A549 (cell line): Measurements from ENCODE around the gene BIN1.

Experiments used
- CHD4 ChIP-seq: fragments of 200-600 bp; sonication (generic); IDR thresholded peaks from 2 replicates; pipeline ENCODE4 v1.6.1; 2016; ENCODE audit warnings: antibody characterized with exemption, mild to moderate bottlenecking, borderline replicate concordance
- CTCF ChIP-seq: fragments of >200 bp; sonication (Bioruptor Twin); formaldehyde crosslinking; IDR thresholded peaks from 3 replicates; pipeline ENCODE4 v1.5.1; 2016
- ELK1 ChIP-seq: fragments of 150-350 bp; IDR thresholded peaks from 2 replicates; pipeline ENCODE4 v1.6.1; 2014; ENCODE audit warnings: low read depth, mild to moderate bottlenecking, low read length
- EP300 ChIP-seq, 2 experiments: fragments of >200 bp; sonication (Bioruptor Twin); formaldehyde crosslinking; IDR thresholded peaks; 2 replicates in 1 of 2; 3 replicates in 1 of 2; pipeline ENCODE4 v1.6.1; 2016 to 2017
- HDAC2 ChIP-seq: fragments of 200-600 bp; sonication (generic); IDR thresholded peaks from 2 replicates; pipeline ENCODE4 v1.6.1; 2016
- RAD21 ChIP-seq, 2 experiments: fragments of >200 bp in 1 of 2; sonication (Bioruptor Twin) in 1 of 2; formaldehyde crosslinking in 1 of 2; IDR thresholded peaks in 1 of 2; conservative IDR thresholded peaks in 1 of 2; 2 replicates in 1 of 2; 3 replicates in 1 of 2; pipeline ENCODE4 v1.6.1; 2012 to 2018; ENCODE audit warnings: inconsistent platforms in 1 of 2
- TP53 ChIP-seq: fragments of 250-450 bp; sonication (Bioruptor Pico); IDR thresholded peaks from 2 replicates; pipeline ENCODE4 v1.5.0; 2021; ENCODE audit warnings: mild to moderate bottlenecking, moderate library complexity
- ZFP36 ChIP-seq: fragments of 450-650 bp; IDR thresholded peaks from 2 replicates; pipeline ENCODE4 v1.6.1; 2014; ENCODE audit warnings: borderline replicate concordance; ENCODE audit not compliant: partially characterized antibody

GRCh38 chr2:127054604-127054930, 52.4 kb downstream of the BIN1 start:
- TF ChIP-seq CTCF (no peak), EP300 (IDR thresholded peaks at IDR 0.05) (no peak), TP53 (CRISPR knock-in tag) (no peak), HDAC2 (no peak), CHD4 (no peak), RAD21 (conservative IDR thresholded peaks at IDR 0.05 in 1 of 2, IDR thresholded peaks at IDR 0.05 in 1 of 2) (no peak), ELK1 (no peak), ZFP36 (no peak)
